HCT116 (cell line): ENCODE data around the gene TAF12. TPM values are rescaled to one million over a fixed set of nuclear protein-coding genes. Genes with fewer than 3 reads are reported as not detected.

Experiments used
- ATAC-seq: fragments of 200-7000 bp; cut with Tn5 transposase; 2 replicates; pipeline ENCODE4 v1.9.1; 2020; ENCODE audit warnings: mild to moderate bottlenecking, moderate library complexity
- BruUV-seq: library from RNA; stranded (reverse); fragments of 400-500 nt; replicated peaks from 2 replicates; lab custom pipeline; 2021; lab: Mats Ljungman, UMichigan
- CTCF ChIA-PET: fragments of 300-600 bp; sonication (Branson Sonifier 250); formaldehyde crosslinking; loops from one replicate; lab custom pipeline; 2021; ENCODE audit warnings: antibody characterized with exemption; lab: Charles Lee
- POLR2A ChIA-PET: fragments of 300-600, 350-600 bp; sonication (Branson Sonifier 250); formaldehyde crosslinking; loops from one replicate; lab custom pipeline; 2021; ENCODE audit warnings: antibody characterized with exemption; lab: Charles Lee
- RAD21 ChIA-PET, 2 experiments: fragments of 300-600 bp; sonication (Branson Sonifier 250); formaldehyde crosslinking; loops; one replicate each; lab custom pipeline; 2023; ENCODE audit warnings: low total read pairs in 2 of 2; ENCODE audit not compliant: uncharacterized antibody in 2 of 2, unreplicated experiment in 2 of 2, low non-redundant PET in 1 of 2; lab: Charles Lee
- DNase-seq: peaks from one replicate; pipeline ENCODE4 v3.0.0-alpha.2; 2010; ENCODE audit warnings: low read depth, low spot score
- H2AFZ ChIP-seq: fragments of 200-600 bp; shearing (Covaris generic), sonication (generic); 2 replicates; pipeline ENCODE4 v1.6.1; 2017; ENCODE audit warnings: low read depth, mixed run types, mixed read lengths, antibody characterized with exemption, low read length; ENCODE audit not compliant: poor library complexity, severe bottlenecking
- H3K27ac ChIP-seq: 2 replicates; pipeline ENCODE4 v1.5.1; 2012; ENCODE audit warnings: low read depth, low read length
- H3K27me3 ChIP-seq: fragments of 200-600 bp; sonication (generic); 2 replicates; pipeline ENCODE4 v1.6.1; 2016; ENCODE audit warnings: mixed run types, low read length, mixed read lengths; ENCODE audit not compliant: insufficient read depth
- H3K36me3 ChIP-seq, 2 experiments: fragments of 200-500 bp in 1 of 2; fragments of 200-600 bp in 1 of 2; sonication (Bioruptor generic) in 1 of 2; sonication (generic) in 1 of 2; 2 replicates each; pipeline versions ENCODE4 v1.5.1 to v1.6.1; 2014 to 2016; ENCODE audit warnings: low read length in 2 of 2, inconsistent platforms in 1 of 2, mixed read lengths in 1 of 2, mixed run types in 1 of 2; ENCODE audit not compliant: insufficient read depth in 2 of 2, control insufficient read depth in 1 of 2
- H3K4me1 ChIP-seq, 2 experiments: fragments of 200-600 bp in 1 of 2; sonication (generic) in 1 of 2; 2 replicates each; pipeline versions ENCODE4 v1.5.1 to v1.6.1; 2012 to 2017; ENCODE audit warnings: low read length in 2 of 2, inconsistent platforms in 1 of 2, mild to moderate bottlenecking in 1 of 2, mixed read lengths in 1 of 2, mixed run types in 1 of 2, moderate library complexity in 1 of 2; ENCODE audit not compliant: insufficient read depth in 2 of 2, control insufficient read depth in 1 of 2
- H3K4me2 ChIP-seq: fragments of 200-600 bp; sonication (generic); 2 replicates; pipeline ENCODE4 v1.6.1; 2017; ENCODE audit warnings: mixed run types, low read length, mixed read lengths
- H3K4me3 ChIP-seq, 2 experiments: fragments of 200-600 bp in 1 of 2; sonication (generic) in 1 of 2; replicated peaks in 1 of 2; 2 replicates each; pipeline ENCODE4 v1.5.1; 2011 to 2016; ENCODE audit warnings: low read length in 2 of 2, control low read depth in 1 of 2, low read depth in 1 of 2, mild to moderate bottlenecking in 1 of 2, mixed read lengths in 1 of 2, mixed run types in 1 of 2
- H3K79me2 ChIP-seq: fragments of 200-600 bp; sonication (generic); 2 replicates; pipeline ENCODE4 v1.6.1; 2017; ENCODE audit warnings: mild to moderate bottlenecking, mixed run types, low read length, moderate library complexity, mixed read lengths; ENCODE audit not compliant: insufficient read depth
- H3K9ac ChIP-seq: fragments of 200-600 bp; sonication (generic); 2 replicates; pipeline ENCODE4 v1.6.1; 2016; ENCODE audit warnings: low read length, mixed read lengths
- H3K9me2 ChIP-seq: fragments of 200-600 bp; sonication (generic), shearing (Covaris generic); 2 replicates; pipeline ENCODE4 v1.6.1; 2017; ENCODE audit warnings: mixed run types, mild to moderate bottlenecking, moderate library complexity; ENCODE audit not compliant: insufficient read depth
- H3K9me3 ChIP-seq, 2 experiments: fragments of 200-500 bp in 1 of 2; fragments of 200-600 bp in 1 of 2; sonication (Bioruptor generic) in 1 of 2; sonication (generic) in 1 of 2; 2 replicates each; pipeline ENCODE4 v1.6.1; 2014 to 2017; ENCODE audit warnings: low read length in 2 of 2, mixed read lengths in 2 of 2, inconsistent platforms in 1 of 2, low read depth in 1 of 2, mild to moderate bottlenecking in 1 of 2, mixed run types in 1 of 2, moderate library complexity in 1 of 2; ENCODE audit not compliant: control insufficient read depth in 1 of 2, insufficient read depth in 1 of 2
- H4K20me1 ChIP-seq: fragments of 200-600 bp; sonication (generic), shearing (Covaris generic); 2 replicates; pipeline ENCODE4 v1.6.1; 2017; ENCODE audit warnings: mixed run types, mild to moderate bottlenecking, moderate library complexity; ENCODE audit not compliant: insufficient read depth
- CBX3 ChIP-seq: IDR thresholded peaks from 2 replicates; pipeline ENCODE4 v1.6.1; 2012; ENCODE audit warnings: low read depth
- CEBPB ChIP-seq: IDR thresholded peaks from 2 replicates; pipeline ENCODE4 v1.6.1; 2012; ENCODE audit warnings: low read depth
- EGR1 ChIP-seq: IDR thresholded peaks from 2 replicates; pipeline ENCODE4 v1.6.1; 2012; ENCODE audit warnings: low read depth
- ELF1 ChIP-seq: IDR thresholded peaks from 2 replicates; pipeline ENCODE4 v1.6.1; 2012; ENCODE audit warnings: low read depth, borderline replicate concordance
- EZH2 ChIP-seq: fragments of 200-600 bp; sonication (generic); IDR thresholded peaks from 2 replicates; pipeline ENCODE4 v1.6.1; 2017; ENCODE audit warnings: antibody characterized with exemption, mixed run types
- EZH2phosphoT487 ChIP-seq: fragments of 200-600 bp; IDR thresholded peaks from 2 replicates; pipeline ENCODE4 v1.6.1; 2018; ENCODE audit warnings: antibody characterized with exemption, borderline replicate concordance
- FOSL1 ChIP-seq: IDR thresholded peaks from 2 replicates; pipeline ENCODE4 v1.6.1; 2012; ENCODE audit warnings: low read depth
- JUND ChIP-seq: IDR thresholded peaks from 2 replicates; pipeline ENCODE4 v1.6.1; 2012
- POLR2AphosphoS5 ChIP-seq: IDR thresholded peaks from 2 replicates; pipeline ENCODE4 v1.6.1; 2011; ENCODE audit warnings: mild to moderate bottlenecking, low read depth, low read length, moderate library complexity
- RAD21 ChIP-seq: IDR thresholded peaks from 2 replicates; pipeline ENCODE4 v1.6.1; 2012; ENCODE audit warnings: low read depth, mild to moderate bottlenecking
- SIN3A ChIP-seq: IDR thresholded peaks from 2 replicates; pipeline ENCODE4 v1.6.1; 2012; ENCODE audit warnings: low read depth
- TCF7L2 ChIP-seq: IDR thresholded peaks from 2 replicates; pipeline ENCODE4 v1.7.0; 2011; ENCODE audit warnings: borderline replicate concordance, inconsistent platforms; ENCODE audit not compliant: insufficient read depth, insufficient read length; ENCODE audit errors: extremely low read depth
- ZFX ChIP-seq: fragments of 450-650 bp; IDR thresholded peaks from 2 replicates; pipeline ENCODE4 v1.6.1; 2017
- ZNF274 ChIP-seq: fragments of 200-500 bp; sonication (Bioruptor generic); IDR thresholded peaks from 2 replicates; pipeline ENCODE4 v1.6.1; 2014; ENCODE audit warnings: mild to moderate bottlenecking, low read depth, low read length, inconsistent platforms
- intact Hi-C: fragments of 100-400 bp; cut with micrococcal nuclease; formaldehyde crosslinking; loops from 2 replicates; pipeline ENCODE4 v1.10.0; 2022
- total RNA-seq: library from RNA; stranded (reverse); gene quantifications from one replicate; pipeline ENCODE4 v1.2.1, GENCODE V29; 2021; ENCODE audit not compliant: unreplicated experiment
- TF ChIP-seq, protein P1 (sequence below): IDR thresholded peaks from 2 replicates; pipeline ENCODE4 v1.6.1; 2012; ENCODE audit warnings: low read depth
- TF ChIP-seq, protein P2 (sequence below), 3 experiments: fragments of 200-600 bp in 1 of 3; sonication (generic) in 1 of 3; IDR thresholded peaks in 2 of 3; conservative IDR thresholded peaks in 1 of 3; 2 replicates each; pipeline ENCODE4 v1.5.1; 2012 to 2017; ENCODE audit warnings: low read depth in 2 of 3, low read length in 2 of 3, antibody characterized with exemption in 1 of 3, borderline replicate concordance in 1 of 3, control low read depth in 1 of 3, mild to moderate bottlenecking in 1 of 3, mixed read lengths in 1 of 3, mixed run types in 1 of 3, moderate library complexity in 1 of 3; ENCODE audit not compliant: insufficient read depth in 1 of 3
- TF ChIP-seq, protein P3 (sequence below): IDR thresholded peaks from 2 replicates; pipeline ENCODE4 v1.6.1; 2012

The TAF12 gene
- total RNA-seq, 1 experiment from 2014 or later: 39.0 TPM

DNA sequence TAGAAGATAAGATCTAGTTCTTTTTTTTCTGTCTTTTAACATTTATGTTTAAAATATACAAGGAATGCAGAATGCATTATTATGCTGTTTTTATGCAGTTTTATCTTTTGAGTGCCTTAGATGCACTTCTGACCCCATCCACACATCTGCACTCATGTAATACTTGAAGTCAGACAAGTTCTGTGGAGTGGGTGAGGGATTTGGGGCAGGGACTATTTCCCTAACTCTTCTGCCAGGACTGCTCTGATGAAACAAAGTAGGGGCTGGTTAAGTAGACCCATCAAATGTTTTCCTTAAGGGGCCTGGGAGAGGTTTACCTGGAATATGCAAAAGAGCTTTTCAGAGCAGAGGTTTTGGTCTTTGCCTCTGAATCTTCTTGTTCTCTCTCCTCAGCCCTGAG lies 78.6 kb downstream of the TAF12 start:
- no peaks in the 10 kb centered on the region for H3K4me1 ChIP-seq
- H2AFZ ChIP-seq: no peak overlapping the region
- intact Hi-C loops: no loop called here
- ChIA-PET CTCF (no interaction called here), POLR2A (interaction anchor here (1.3 to 1.5 kb wide), 3 partner anchors 13 to 17 kb away, joined by 3 to 5 read pairs (median 4); no protein-coding TSS in a partner anchor), RAD21 (no interaction called here)
- no peaks in the 10 kb centered on the region for H3K27me3 ChIP-seq
- no peaks in the 10 kb centered on the region for H3K9me2 ChIP-seq
- ATAC-seq (no peak), DNase-seq (no peak)
- H3K9me3 ChIP-seq: no peaks in the 10 kb centered on the region
- BruUV-seq: no TSS peak
- H3K79me2 ChIP-seq: 0 out of 2 replicates have a peak, but pooled peaks cover 4% of the 10 kb centered on the region
- no peaks in the 10 kb centered on the region for H4K20me1 ChIP-seq
- no peak overlapping the region for H3K9ac ChIP-seq
- H3K27ac ChIP-seq: no peak overlapping the region
- TF ChIP-seq EZH2phosphoT487 (no peak), CEBPB (no peak), CBX3 (no peak), RAD21 (no peak), SIN3A (no peak), TCF7L2 (no peak), POLR2AphosphoS5 (no peak), ZNF274 (no peak), JUND (no peak), ZFX (no peak), ELF1 (no peak), FOSL1 (no peak), EZH2 (no peak), EGR1 (no peak)
- TF ChIP-seq, protein P1, sequence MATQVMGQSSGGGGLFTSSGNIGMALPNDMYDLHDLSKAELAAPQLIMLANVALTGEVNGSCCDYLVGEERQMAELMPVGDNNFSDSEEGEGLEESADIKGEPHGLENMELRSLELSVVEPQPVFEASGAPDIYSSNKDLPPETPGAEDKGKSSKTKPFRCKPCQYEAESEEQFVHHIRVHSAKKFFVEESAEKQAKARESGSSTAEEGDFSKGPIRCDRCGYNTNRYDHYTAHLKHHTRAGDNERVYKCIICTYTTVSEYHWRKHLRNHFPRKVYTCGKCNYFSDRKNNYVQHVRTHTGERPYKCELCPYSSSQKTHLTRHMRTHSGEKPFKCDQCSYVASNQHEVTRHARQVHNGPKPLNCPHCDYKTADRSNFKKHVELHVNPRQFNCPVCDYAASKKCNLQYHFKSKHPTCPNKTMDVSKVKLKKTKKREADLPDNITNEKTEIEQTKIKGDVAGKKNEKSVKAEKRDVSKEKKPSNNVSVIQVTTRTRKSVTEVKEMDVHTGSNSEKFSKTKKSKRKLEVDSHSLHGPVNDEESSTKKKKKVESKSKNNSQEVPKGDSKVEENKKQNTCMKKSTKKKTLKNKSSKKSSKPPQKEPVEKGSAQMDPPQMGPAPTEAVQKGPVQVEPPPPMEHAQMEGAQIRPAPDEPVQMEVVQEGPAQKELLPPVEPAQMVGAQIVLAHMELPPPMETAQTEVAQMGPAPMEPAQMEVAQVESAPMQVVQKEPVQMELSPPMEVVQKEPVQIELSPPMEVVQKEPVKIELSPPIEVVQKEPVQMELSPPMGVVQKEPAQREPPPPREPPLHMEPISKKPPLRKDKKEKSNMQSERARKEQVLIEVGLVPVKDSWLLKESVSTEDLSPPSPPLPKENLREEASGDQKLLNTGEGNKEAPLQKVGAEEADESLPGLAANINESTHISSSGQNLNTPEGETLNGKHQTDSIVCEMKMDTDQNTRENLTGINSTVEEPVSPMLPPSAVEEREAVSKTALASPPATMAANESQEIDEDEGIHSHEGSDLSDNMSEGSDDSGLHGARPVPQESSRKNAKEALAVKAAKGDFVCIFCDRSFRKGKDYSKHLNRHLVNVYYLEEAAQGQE: no peak
- TF ChIP-seq, protein P2, sequence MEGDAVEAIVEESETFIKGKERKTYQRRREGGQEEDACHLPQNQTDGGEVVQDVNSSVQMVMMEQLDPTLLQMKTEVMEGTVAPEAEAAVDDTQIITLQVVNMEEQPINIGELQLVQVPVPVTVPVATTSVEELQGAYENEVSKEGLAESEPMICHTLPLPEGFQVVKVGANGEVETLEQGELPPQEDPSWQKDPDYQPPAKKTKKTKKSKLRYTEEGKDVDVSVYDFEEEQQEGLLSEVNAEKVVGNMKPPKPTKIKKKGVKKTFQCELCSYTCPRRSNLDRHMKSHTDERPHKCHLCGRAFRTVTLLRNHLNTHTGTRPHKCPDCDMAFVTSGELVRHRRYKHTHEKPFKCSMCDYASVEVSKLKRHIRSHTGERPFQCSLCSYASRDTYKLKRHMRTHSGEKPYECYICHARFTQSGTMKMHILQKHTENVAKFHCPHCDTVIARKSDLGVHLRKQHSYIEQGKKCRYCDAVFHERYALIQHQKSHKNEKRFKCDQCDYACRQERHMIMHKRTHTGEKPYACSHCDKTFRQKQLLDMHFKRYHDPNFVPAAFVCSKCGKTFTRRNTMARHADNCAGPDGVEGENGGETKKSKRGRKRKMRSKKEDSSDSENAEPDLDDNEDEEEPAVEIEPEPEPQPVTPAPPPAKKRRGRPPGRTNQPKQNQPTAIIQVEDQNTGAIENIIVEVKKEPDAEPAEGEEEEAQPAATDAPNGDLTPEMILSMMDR (IDR thresholded peaks at IDR 0.05 in 2 of 3, conservative IDR thresholded peaks at IDR 0.05 in 1 of 3; ENCODE audit: borderline replicate concordance in 1 of 3, insufficient read depth in 1 of 3, low read depth in 2 of 3, low read length in 2 of 3): no peak
- TF ChIP-seq, protein P3, sequence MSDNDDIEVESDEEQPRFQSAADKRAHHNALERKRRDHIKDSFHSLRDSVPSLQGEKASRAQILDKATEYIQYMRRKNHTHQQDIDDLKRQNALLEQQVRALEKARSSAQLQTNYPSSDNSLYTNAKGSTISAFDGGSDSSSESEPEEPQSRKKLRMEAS: no peak
- H3K4me2 ChIP-seq: no peak overlapping the region
- H3K4me3 ChIP-seq: no peak overlapping the region
- H3K36me3 ChIP-seq: peaks cover 26 to 47% of the 10 kb centered on the region in 2 experiments
